K562 (cell line): ENCODE measurements around the gene AGFG1. TPM values are rescaled to one million over a fixed set of nuclear protein-coding genes. Genes with fewer than 3 reads are reported as not detected.
A peak's percentile ranks its signal among the peaks of the same experiment; 100 is the strongest.

Source experiments
- ADNP ChIP-seq: fragments of 200-800 bp; sonication (Bioruptor generic); IDR thresholded peaks from 2 replicates; pipeline ENCODE4 v1.6.1; 2016; ENCODE audit warnings: missing genetic modification characterization, missing compliant biosample characterization
- BCLAF1 ChIP-seq, 2 experiments: fragments of 450-650 bp in 1 of 2; IDR thresholded peaks; 2 replicates each; pipeline ENCODE4 v1.6.1; 2011 to 2017; ENCODE audit warnings: low read depth in 2 of 2, antibody characterized with exemption in 1 of 2, borderline replicate concordance in 1 of 2, low read length in 1 of 2, mild to moderate bottlenecking in 1 of 2, mixed read lengths in 1 of 2; ENCODE audit not compliant: control insufficient read depth in 1 of 2
- CBX1 ChIP-seq: sonication (generic); IDR thresholded peaks from 2 replicates; pipeline ENCODE4 v1.6.1; 2016; ENCODE audit warnings: antibody characterized with exemption, low read depth, mild to moderate bottlenecking
- GMEB1 ChIP-seq: fragments of 250-450 bp; sonication (Bioruptor Pico); IDR thresholded peaks from 2 replicates; pipeline ENCODE4 v1.4.0; 2020; ENCODE audit warnings: mild to moderate bottlenecking
- HDAC6 ChIP-seq: IDR thresholded peaks from 2 replicates; pipeline ENCODE4 v1.6.1; 2012; ENCODE audit warnings: low read depth, mild to moderate bottlenecking, control low read depth, inconsistent platforms, low read length, moderate library complexity
- HES1 ChIP-seq: fragments of 450-650 bp; IDR thresholded peaks from 2 replicates; pipeline ENCODE4 v1.6.1; 2016; ENCODE audit warnings: low read depth, mild to moderate bottlenecking, moderate library complexity
- HINFP ChIP-seq: fragments of 450-650 bp; conservative IDR thresholded peaks from 2 replicates; pipeline ENCODE4 v1.6.1; 2016; ENCODE audit warnings: missing genetic modification characterization, low read depth, mild to moderate bottlenecking, control low read depth, missing compliant biosample characterization
- MTA1 ChIP-seq: fragments of 450-650 bp; IDR thresholded peaks from 2 replicates; pipeline ENCODE4 v1.6.1; 2017; ENCODE audit warnings: borderline replicate concordance
- RFX7 ChIP-seq: fragments of 250-450 bp; sonication (Bioruptor Pico); IDR thresholded peaks from 2 replicates; pipeline ENCODE4 v1.5.1; 2021; ENCODE audit warnings: mild to moderate bottlenecking
- ZNF354B ChIP-seq: fragments of 250-450 bp; sonication (Bioruptor Pico); IDR thresholded peaks from 2 replicates; pipeline ENCODE4 v1.4.0; 2020
- ZNF395 ChIP-seq: fragments of 200-800 bp; sonication (Bioruptor generic); IDR thresholded peaks from 2 replicates; pipeline ENCODE4 v1.6.1; 2017; ENCODE audit warnings: missing genetic modification characterization, missing compliant biosample characterization
- ZNF431 ChIP-seq: sonication (generic); formaldehyde crosslinking; IDR thresholded peaks from 2 replicates; pipeline ENCODE4 v1.8.0; 2022; ENCODE audit warnings: mild to moderate bottlenecking, missing genetic modification reagents
- ZNF592 ChIP-seq: fragments of 450-650 bp; IDR thresholded peaks from 2 replicates; pipeline ENCODE4 v1.6.1; 2017; ENCODE audit warnings: antibody characterized with exemption, mild to moderate bottlenecking
- ZNF75A ChIP-seq: fragments of 450-650 bp; formaldehyde crosslinking; IDR thresholded peaks from 2 replicates; pipeline ENCODE4 v1.4.0; 2020; ENCODE audit warnings: mild to moderate bottlenecking
- polyA plus RNA-seq, 8 experiments: library from polyadenylated mRNA; depleted of rRNA in 4 of 8; stranded (reverse) in 5 of 8; unstranded in 3 of 8; fragments of >200 nt; fragmentation: Nextera tagmentation in 2 of 8; fragmentation: Illumina TruSeq in 1 of 8; extraction: Ambion mirVana in 2 of 8; extraction: Trizol in 1 of 8; gene quantifications; 2 replicates each; pipeline versions ENCODE4 v1.2.1 to v1.2.3, GENCODE V29; 2011 to 2014; ENCODE audit warnings: inconsistent platforms in 1 of 8, missing spikeins in 1 of 8
- total RNA-seq, 7 experiments: library from RNA; depleted of rRNA in 6 of 7; stranded (reverse); fragments of >200 nt in 6 of 7; fragmentation: Illumina TruSeq in 2 of 7; extraction: Trizol in 2 of 7; gene quantifications; 2 replicates each; pipeline versions ENCODE4 v1.2.1 to v1.2.3, GENCODE V29; 2011 to 2021; ENCODE audit warnings: low replicate concordance in 1 of 7

AGFG1 gene
- total and polyA plus RNA-seq, 9 of the 15 experiments (the other 6 are each of a cell fraction or from before 2014, with no cell fraction given), result 11.2 to 97.5 (median 36.0) TPM

GRCh38 chr2:227450926-227451654 lies 20.9 kb upstream of the AGFG1 start (continued):
- TF ChIP-seq HES1, result peak; percentile 95
- TF ChIP-seq ZNF75A (CRISPR knock-in tag), result no peak
- TF ChIP-seq ADNP, result no peak
- no peak; the same call in 1 of the 2 replicates for TF ChIP-seq ZNF592
- TF ChIP-seq RFX7, result no peak
- no peak for TF ChIP-seq CBX1
- no peak for TF ChIP-seq ZNF431 (CRISPR knock-in tag)
- no peak for TF ChIP-seq GMEB1 (CRISPR knock-in tag)
- TF ChIP-seq ZNF395 (CRISPR knock-in tag), result peak; percentile 88
- 0 out of 4 replicates have a peak, but pooled peaks of 1 of the 2 experiments have one; percentile 47 for TF ChIP-seq BCLAF1 (IDR thresholded peaks at IDR 0.05; ENCODE audit: borderline replicate concordance in 1 of 2, control insufficient read depth in 1 of 2, low read depth in 2 of 2, low read length in 1 of 2)
- no peak for TF ChIP-seq ZNF354B
- no peak for TF ChIP-seq HINFP (tag)
- TF ChIP-seq MTA1, result no peak
- no peak for TF ChIP-seq HDAC6
